Fibroblast of lung (primary cell): Measurements from ENCODE around the gene CEP63. TPM values are rescaled to one million over a fixed set of nuclear protein-coding genes. Genes with fewer than 3 reads are reported as not detected.

Source experiments
- DNase-seq, 2 donors: peaks; one replicate each; pipeline versions ENCODE4 v3.0.0 to v3.0.0-alpha.2; 2010; ENCODE audit warnings: low read depth in 2 of 2
- H2AFZ ChIP-seq: 2 replicates; pipeline ENCODE4 v1.5.1; 2012; ENCODE audit warnings: low read length, control low read depth, inconsistent platforms
- H3K27ac ChIP-seq: 2 replicates; pipeline ENCODE4 v1.5.1; 2011; ENCODE audit warnings: low read length, control low read depth; ENCODE audit not compliant: insufficient read depth
- H3K27me3 ChIP-seq: 2 replicates; pipeline ENCODE4 v1.5.1; 2011; ENCODE audit warnings: mild to moderate bottlenecking, low read length; ENCODE audit not compliant: control insufficient read depth, insufficient read depth
- H3K36me3 ChIP-seq: 2 replicates; pipeline ENCODE4 v1.5.1; 2011; ENCODE audit warnings: low read length; ENCODE audit not compliant: control insufficient read depth, insufficient read depth
- H3K4me1 ChIP-seq: 2 replicates; pipeline ENCODE4 v1.5.1; 2011; ENCODE audit warnings: low read length; ENCODE audit not compliant: control insufficient read depth, insufficient read depth; ENCODE audit errors: extremely low read depth
- H3K4me2 ChIP-seq: 2 replicates; pipeline ENCODE4 v1.5.1; 2011; ENCODE audit warnings: low read length, control low read depth; ENCODE audit not compliant: insufficient read depth; ENCODE audit errors: extremely low read depth
- H3K4me3 ChIP-seq, 4 experiments: fragments of 200-600 bp in 1 of 4; sonication (generic) in 1 of 4; replicated peaks in 1 of 4; 2 replicates each; pipeline ENCODE4 v1.5.1; 2011 to 2016; ENCODE audit warnings: low read length in 4 of 4, low read depth in 3 of 4, mild to moderate bottlenecking in 3 of 4, control low read depth in 2 of 4, inconsistent platforms in 1 of 4, mixed read lengths in 1 of 4; ENCODE audit not compliant: insufficient read depth in 1 of 4; ENCODE audit errors: control extremely low read depth in 1 of 4
- H3K79me2 ChIP-seq: 2 replicates; pipeline ENCODE4 v1.5.1; 2012; ENCODE audit warnings: mild to moderate bottlenecking, low read length, inconsistent platforms; ENCODE audit not compliant: control insufficient read depth, insufficient read depth
- H3K9ac ChIP-seq: 2 replicates; pipeline ENCODE4 v1.5.1; 2011; ENCODE audit warnings: mild to moderate bottlenecking, low read length, control low read depth; ENCODE audit not compliant: insufficient read depth
- H3K9me3 ChIP-seq: 2 replicates; pipeline ENCODE4 v1.5.1; 2012; ENCODE audit warnings: low read depth, low read length; ENCODE audit not compliant: control insufficient read depth, insufficient read depth
- H4K20me1 ChIP-seq: 2 replicates; pipeline ENCODE4 v1.5.1; 2011; ENCODE audit warnings: low read length; ENCODE audit not compliant: control insufficient read depth, insufficient read depth; ENCODE audit errors: extremely low read depth
- EZH2 ChIP-seq: IDR thresholded peaks from 2 replicates; pipeline ENCODE4 v1.5.1; 2012; ENCODE audit warnings: low read length, control low read depth, mild to moderate bottlenecking; ENCODE audit errors: missing control alignments
- polyA plus RNA-seq, 2 donors: library from polyadenylated mRNA; depleted of rRNA in 1 of 2; stranded (reverse) in 1 of 2; unstranded in 1 of 2; fragments of >200 nt; gene quantifications; 2 replicates each; pipeline ENCODE4 v1.2.1, GENCODE V29; 2011 to 2012; ENCODE audit warnings: missing spikeins in 1 of 2
- total RNA-seq: library from RNA; depleted of rRNA; stranded (reverse); fragments of >200 nt; gene quantifications from 2 replicates; pipeline ENCODE4 v1.2.1, GENCODE V29; 2014
- TF ChIP-seq, protein P1 (sequence below), 2 donors: IDR thresholded peaks in 1 of 2; conservative IDR thresholded peaks in 1 of 2; 1 replicate in 1 of 2; 2 replicates in 1 of 2; pipeline ENCODE4 v1.5.1; 2011 to 2012; ENCODE audit warnings: low read length in 2 of 2, control low read depth in 1 of 2, inconsistent platforms in 1 of 2, low read depth in 1 of 2, mild to moderate bottlenecking in 1 of 2

CEP63 gene
- total and polyA plus RNA-seq, 2 donors (not counting 1 experiment from before 2014, with no cell fraction given) = 22.3 to 26.4 TPM

DNA sequence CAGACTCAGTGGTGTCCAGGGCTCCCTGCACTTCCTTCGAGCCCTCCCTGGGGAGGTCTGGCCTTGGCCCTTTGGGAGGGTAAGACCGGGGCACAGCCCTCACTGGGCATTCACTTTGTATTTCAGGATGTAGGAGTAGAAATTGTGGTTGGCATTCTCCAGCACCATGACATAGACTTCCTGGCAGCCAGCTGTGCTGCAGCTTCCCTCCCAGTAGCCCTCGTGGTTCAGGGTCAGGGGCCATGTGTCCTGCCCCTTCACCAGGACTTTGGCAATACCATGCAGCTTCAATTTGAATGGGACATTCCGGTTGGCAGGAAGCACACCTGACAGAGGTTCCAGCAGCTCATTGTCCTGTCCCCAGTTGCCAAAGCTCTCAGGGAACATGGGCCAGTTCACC is 117.6 kb downstream of the CEP63 start:
- no peaks in the 10 kb centered on the region for H3K36me3 ChIP-seq
- H3K4me1 ChIP-seq = no peaks in the 10 kb centered on the region
- no peak overlapping the region for H3K9ac ChIP-seq
- H3K27ac ChIP-seq = no peak overlapping the region
- no peaks in the 10 kb centered on the region for H3K79me2 ChIP-seq
- no peaks in the 10 kb centered on the region for H4K20me1 ChIP-seq
- no peak for TF ChIP-seq EZH2
- TF ChIP-seq, protein P1, sequence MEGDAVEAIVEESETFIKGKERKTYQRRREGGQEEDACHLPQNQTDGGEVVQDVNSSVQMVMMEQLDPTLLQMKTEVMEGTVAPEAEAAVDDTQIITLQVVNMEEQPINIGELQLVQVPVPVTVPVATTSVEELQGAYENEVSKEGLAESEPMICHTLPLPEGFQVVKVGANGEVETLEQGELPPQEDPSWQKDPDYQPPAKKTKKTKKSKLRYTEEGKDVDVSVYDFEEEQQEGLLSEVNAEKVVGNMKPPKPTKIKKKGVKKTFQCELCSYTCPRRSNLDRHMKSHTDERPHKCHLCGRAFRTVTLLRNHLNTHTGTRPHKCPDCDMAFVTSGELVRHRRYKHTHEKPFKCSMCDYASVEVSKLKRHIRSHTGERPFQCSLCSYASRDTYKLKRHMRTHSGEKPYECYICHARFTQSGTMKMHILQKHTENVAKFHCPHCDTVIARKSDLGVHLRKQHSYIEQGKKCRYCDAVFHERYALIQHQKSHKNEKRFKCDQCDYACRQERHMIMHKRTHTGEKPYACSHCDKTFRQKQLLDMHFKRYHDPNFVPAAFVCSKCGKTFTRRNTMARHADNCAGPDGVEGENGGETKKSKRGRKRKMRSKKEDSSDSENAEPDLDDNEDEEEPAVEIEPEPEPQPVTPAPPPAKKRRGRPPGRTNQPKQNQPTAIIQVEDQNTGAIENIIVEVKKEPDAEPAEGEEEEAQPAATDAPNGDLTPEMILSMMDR (conservative IDR thresholded peaks at IDR 0.05 in 1 of 2, IDR thresholded peaks at IDR 0.05 in 1 of 2; ENCODE audit: low read depth in 1 of 2, low read length in 2 of 2) = no peak
- no peak overlapping the region for H2AFZ ChIP-seq
- DNase-seq = no peak
- no peaks in the 10 kb centered on the region for H3K9me3 ChIP-seq
- no peak overlapping the region for H3K4me2 ChIP-seq
- H3K4me3 ChIP-seq = no peak overlapping the region
- peaks cover 3% of the 10 kb centered on the region for H3K27me3 ChIP-seq

DNA sequence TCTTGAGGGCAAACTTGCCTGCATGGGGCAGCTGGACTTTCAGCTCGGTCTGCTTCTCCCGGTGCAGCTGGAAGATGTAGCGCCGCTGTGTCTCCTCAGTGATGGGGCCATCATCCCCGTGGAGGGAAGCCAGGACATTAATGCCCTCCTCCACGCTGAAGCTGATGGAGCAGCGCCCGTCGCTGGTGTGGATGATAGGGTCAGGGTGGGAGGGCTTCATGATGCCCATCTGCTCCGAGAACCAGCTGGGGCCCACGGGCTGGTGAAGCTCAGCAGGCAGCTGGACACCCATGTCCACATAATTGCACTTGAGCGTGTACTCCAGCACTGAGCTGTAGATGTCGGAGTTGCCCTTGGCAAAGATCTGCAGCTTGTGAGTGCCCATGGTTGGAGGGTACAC is 118.1 kb downstream of the CEP63 start:
- Histone ChIP-seq H4K20me1 (no peaks in the 10 kb centered on the region), H3K4me2 (no peak overlapping the region), H3K9ac (no peak overlapping the region), H2AFZ (no peak overlapping the region), H3K79me2 (no peaks in the 10 kb centered on the region), H3K27me3 (peaks cover 3% of the 10 kb centered on the region), H3K36me3 (no peaks in the 10 kb centered on the region), H3K27ac (no peak overlapping the region), H3K4me3 (no peak overlapping the region), H3K9me3 (no peaks in the 10 kb centered on the region), H3K4me1 (no peaks in the 10 kb centered on the region)
- DNase-seq = no peak
- TF ChIP-seq, protein P1 (conservative IDR thresholded peaks at IDR 0.05 in 1 of 2, IDR thresholded peaks at IDR 0.05 in 1 of 2; ENCODE audit: low read depth in 1 of 2, low read length in 2 of 2) = no peak
- TF ChIP-seq EZH2 = no peak

DNA sequence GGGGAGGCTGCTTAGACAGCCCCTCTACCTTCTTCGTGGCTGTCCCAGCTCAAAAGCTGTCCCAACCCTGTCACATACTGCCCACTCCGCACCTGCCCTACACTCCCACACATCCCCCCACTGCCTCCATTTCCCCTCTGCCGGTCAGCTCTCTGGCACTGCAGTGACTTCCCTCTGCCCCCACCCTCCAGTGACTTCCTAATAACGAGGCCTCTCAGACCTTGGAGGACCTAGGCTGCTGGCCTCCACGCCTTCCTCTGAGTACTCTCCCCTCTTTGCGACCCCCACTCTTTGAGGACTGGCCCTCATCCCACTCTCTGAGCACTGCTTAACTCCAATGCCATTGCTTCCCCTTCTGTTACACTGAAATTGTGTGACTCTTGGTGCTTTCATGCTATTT is 119.7 kb downstream of the CEP63 start:
- H3K27me3 ChIP-seq = peaks cover 3% of the 10 kb centered on the region
- no peaks in the 10 kb centered on the region for H4K20me1 ChIP-seq
- no peak overlapping the region for H3K4me3 ChIP-seq
- TF ChIP-seq EZH2 = no peak
- TF ChIP-seq, protein P1 (conservative IDR thresholded peaks at IDR 0.05 in 1 of 2, IDR thresholded peaks at IDR 0.05 in 1 of 2; ENCODE audit: low read depth in 1 of 2, low read length in 2 of 2) = no peak
- H3K9me3 ChIP-seq = no peaks in the 10 kb centered on the region
- no peak overlapping the region for H3K4me2 ChIP-seq
- no peaks in the 10 kb centered on the region for H3K36me3 ChIP-seq
- no peaks in the 10 kb centered on the region for H3K79me2 ChIP-seq
- no peaks in the 10 kb centered on the region for H3K4me1 ChIP-seq
- H3K27ac ChIP-seq = no peak overlapping the region
- no peak overlapping the region for H3K9ac ChIP-seq
- no peak for DNase-seq
- no peak overlapping the region for H2AFZ ChIP-seq
